ENCODE results near the gene FLII. TPM values are rescaled to one million over a fixed set of nuclear protein-coding genes. Genes with fewer than 3 reads are reported as not detected.

Gene FLII
- total and polyA plus RNA-seq, 3 donors from 2014 or later: 317 to 383 (median 351) TPM

DNA sequence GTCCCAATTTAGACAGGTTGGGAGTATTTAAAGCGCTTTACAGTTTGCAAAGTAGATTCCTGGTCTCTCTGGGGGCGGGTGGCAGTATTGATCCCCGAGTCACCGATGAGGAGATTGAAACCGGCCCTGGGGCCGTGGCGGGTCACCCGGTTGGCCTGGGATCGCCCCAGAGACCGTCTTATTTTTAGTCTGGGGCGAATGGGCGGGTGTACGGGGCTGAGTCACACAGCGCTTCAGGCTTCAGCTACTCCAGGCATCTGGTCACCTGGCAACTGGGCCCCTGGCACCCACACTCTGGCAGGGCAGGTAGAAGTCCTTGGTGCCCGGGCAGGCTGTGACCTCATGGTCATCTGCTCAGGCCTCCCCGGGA is 2.6 kb upstream of the FLII start:
- Histone ChIP-seq H3K36me3 (ENCODE audit: low read depth, missing control alignments) (no peaks in the 10 kb centered on the region), H3K4me1 (peaks cover 33% of the 10 kb centered on the region), H3K4me3 (peak overlapping the region; percentile 80 to 83), H3K27ac (peak overlapping the region; percentile 77 to 89), H3K9me3 (no peaks in the 10 kb centered on the region), H3K27me3 (no peaks in the 10 kb centered on the region)
- peak; percentile 51 for DNase-seq
- TF ChIP-seq CTCF (IDR thresholded peaks at IDR 0.05): no peak
- TF ChIP-seq POLR2A (IDR thresholded peaks at IDR 0.05): no peak
- 0 to 3% methylated on average over 12 to 16 of the region's 16 CpGs for WGBS, 2 donors
- intact Hi-C loops (cut with DNase I; ENCODE audit: low total_unique reads): loop anchor here (10.0 kb wide), 1 partner anchor 64 kb away; no protein-coding TSS in a partner anchor

DNA sequence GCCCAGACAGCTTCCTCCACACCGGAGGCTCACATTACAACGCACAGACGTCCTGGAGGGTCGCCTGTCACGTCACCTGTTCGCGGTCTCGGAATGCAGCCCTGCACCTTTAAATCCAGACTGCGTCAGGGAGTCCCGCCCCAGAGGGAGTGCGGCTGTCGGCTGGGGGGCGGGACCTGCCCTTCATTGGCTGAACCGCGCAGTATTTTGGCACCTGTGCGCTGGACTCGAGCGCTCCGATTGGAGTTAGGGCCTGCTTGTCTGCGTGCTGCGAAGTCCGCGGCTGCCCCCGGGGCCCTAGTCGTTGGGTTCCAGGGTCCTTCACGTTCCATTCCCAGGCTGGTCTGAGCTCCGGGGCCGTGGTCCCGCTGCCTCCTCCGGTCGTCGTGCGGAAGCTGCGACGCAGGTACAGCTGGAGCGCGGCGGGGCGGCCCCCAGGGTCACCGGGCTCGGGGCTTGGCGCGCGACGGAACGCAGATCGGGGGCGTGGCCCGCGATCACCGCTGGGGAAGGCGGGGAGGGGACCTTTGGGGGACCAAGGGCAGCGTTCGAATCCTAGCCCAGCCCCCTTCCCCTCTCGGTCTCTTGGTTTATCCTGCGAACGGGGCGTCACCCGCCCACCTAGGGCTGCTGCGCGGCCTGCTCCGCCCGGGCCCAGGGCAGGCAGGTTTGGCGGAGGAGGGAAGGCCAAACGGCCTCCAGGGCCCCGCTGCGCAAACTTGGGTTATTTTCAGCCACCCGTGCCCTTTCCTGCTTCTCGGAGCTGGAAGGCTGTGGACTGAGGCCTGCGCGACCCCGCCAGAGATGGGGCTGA is 2.0 kb upstream of the FLII start, which contains the start of gene MIEF2:
TSS of gene MIEF2 (plus strand) at position 331 of the 814 bp plus-strand sequence. CDS start 2,059 bp downstream, outside the sequence.
- intact Hi-C loops (cut with DNase I; ENCODE audit: low total_unique reads): loop anchor here (10.0 kb wide), 1 partner anchor 64 kb away; no protein-coding TSS in a partner anchor
- H3K4me1 ChIP-seq: peaks cover 33% of the 10 kb centered on the region

GRCh38 chr17:18259621-18260331 is 1.2 kb upstream of the FLII start:
- no peaks in the 10 kb centered on the region for H3K9me3 ChIP-seq
- DNase-seq: no peak
- H3K4me3 ChIP-seq: peak overlapping the region; percentile 80 to 83
- intact Hi-C loops (cut with DNase I; ENCODE audit: low total_unique reads): loop anchor here (10.0 kb wide), 1 partner anchor 65 kb away; no protein-coding TSS in a partner anchor
- H3K36me3 ChIP-seq (ENCODE audit: low read depth, missing control alignments): no peaks in the 10 kb centered on the region
- peak overlapping the region in 1 of 2 donors; percentile 89 for H3K27ac ChIP-seq
- H3K27me3 ChIP-seq: no peaks in the 10 kb centered on the region
- 53 to 62% methylated on average over 19 to 21 of the region's 22 CpGs for WGBS, 2 donors
- TF ChIP-seq CTCF (IDR thresholded peaks at IDR 0.05) (no peak), POLR2A (IDR thresholded peaks at IDR 0.05) (no peak)
- peaks cover 33% of the 10 kb centered on the region for H3K4me1 ChIP-seq

More for the DNA sequence above, 2.0 kb upstream of the FLII start, which contains the start of gene MIEF2:
- 0 to 1% methylated on average over 24 to 40 of the region's 72 CpGs for WGBS, 2 donors
- peak within 1 kb of the TSS; percentile 77 to 89 for H3K27ac ChIP-seq
- peak within 1 kb of the TSS; percentile 80 to 83 for H3K4me3 ChIP-seq
- H3K27me3 ChIP-seq: no peaks in the 10 kb centered on the region
- H3K36me3 ChIP-seq (ENCODE audit: low read depth, missing control alignments): no peaks in the 10 kb centered on the region
- peak; percentile 98 for DNase-seq
- no peaks in the 10 kb centered on the region for H3K9me3 ChIP-seq
- TF ChIP-seq POLR2A (IDR thresholded peaks at IDR 0.05) (no peak), CTCF (IDR thresholded peaks at IDR 0.05) (peak in 1 of 3 experiments; percentile 39)

GRCh38 chr17:18257982-18258355 is 569 bp downstream of the FLII start:
- DNase-seq: peak; percentile 80
- TF ChIP-seq POLR2A (IDR thresholded peaks at IDR 0.05): no peak
- TF ChIP-seq CTCF (IDR thresholded peaks at IDR 0.05): no peak
- Histone ChIP-seq H3K9me3 (no peaks in the 10 kb centered on the region), H3K4me3 (peak overlapping the region; percentile 95 to 100), H3K27ac (peak overlapping the region; percentile 91), H3K36me3 (ENCODE audit: low read depth, missing control alignments) (no peaks in the 10 kb centered on the region), H3K4me1 (peaks cover 33% of the 10 kb centered on the region), H3K27me3 (no peaks in the 10 kb centered on the region)
- intact Hi-C loops (cut with DNase I; ENCODE audit: low total_unique reads): no loop called here
- WGBS, 2 donors: 0 to 2% methylated on average over 16 of the region's 16 CpGs
